GM19025 (cell line): ENCODE results near the gene IL4R.

ENCODE experiments used
- ATAC-seq: cut with Tn5 transposase; IDR thresholded peaks from one replicate; pipeline ENCODE4 v1.9.1; 2021; ENCODE audit warnings: mild to moderate bottlenecking, low read depth, moderate library complexity; ENCODE audit not compliant: unreplicated experiment

Gene IL4R

DNA sequence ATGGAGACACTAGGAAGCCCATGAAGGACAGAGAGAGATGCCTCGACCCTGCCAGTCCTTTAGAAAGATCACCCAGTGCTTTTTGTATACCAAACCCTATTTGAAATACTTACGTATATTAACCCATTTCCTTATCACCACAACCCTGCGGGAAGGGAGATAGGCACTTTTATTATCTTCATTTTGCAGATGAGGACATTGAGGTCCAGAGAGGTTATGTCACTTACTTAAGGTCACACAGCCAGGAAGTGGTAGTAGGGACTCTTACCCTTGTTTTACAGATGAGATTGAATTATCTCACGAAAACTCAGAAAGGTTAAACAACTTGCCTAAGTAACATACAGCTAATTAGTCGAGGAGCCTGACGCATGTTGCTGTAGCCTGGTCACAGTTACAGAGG lies 38.2 kb downstream of the IL4R start:
- ATAC-seq = no peak

DNA sequence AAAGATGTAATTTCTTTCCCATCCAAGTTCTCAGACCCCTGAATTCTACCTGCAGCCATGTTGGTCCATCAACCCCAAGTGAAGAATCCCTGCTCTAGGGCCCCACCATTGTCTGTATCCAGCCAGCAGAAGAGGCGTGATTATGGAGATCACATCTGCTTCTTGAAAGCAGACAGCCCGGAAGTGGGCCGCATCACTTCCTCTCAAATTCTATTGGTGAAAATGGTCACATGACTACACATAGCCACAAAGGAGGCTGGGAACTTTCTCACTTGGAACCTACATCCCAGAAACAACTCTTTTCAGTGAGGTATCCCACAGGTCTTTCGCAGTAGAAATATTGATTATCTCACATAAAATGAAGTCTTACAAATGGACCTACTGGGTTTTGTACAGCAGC lies 40.1 kb downstream of the IL4R start:
- ATAC-seq = no peak

DNA sequence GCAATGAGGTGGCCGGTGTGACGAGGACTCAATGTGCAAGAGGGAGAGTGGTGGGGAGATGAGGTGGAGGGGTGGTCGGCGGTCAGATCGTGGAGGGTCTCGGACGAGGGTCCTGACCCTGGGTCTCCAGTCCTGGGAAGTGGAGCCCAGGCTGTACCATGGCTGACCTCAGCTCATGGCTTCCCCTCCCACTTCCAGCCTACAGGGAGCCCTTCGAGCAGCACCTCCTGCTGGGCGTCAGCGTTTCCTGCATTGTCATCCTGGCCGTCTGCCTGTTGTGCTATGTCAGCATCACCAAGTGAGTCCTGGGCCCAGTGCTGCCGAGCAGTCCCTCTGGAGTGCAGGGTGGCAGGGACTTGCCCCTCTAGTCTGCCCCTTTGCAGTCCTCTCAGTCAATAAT lies 41.8 kb downstream of the IL4R start:
- ATAC-seq = no peak

DNA sequence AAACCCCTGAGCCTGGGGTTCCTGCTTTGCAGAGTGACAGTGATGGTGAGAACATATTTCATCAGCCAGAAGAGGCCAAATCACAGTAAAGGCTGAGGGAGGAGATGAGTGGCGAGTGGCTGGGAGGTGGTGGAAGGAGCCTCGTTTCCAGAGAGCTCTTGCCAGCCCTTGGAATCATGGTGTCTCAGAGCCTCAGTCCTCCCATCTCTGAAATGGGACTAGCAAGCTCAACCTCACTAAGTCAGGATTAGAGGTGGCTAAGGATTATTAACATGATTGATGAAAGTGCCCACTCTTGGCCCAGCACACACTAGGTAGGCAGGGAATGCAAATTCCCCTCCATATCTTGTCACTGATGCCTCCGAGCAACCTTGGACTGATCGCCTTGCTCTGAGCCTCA lies 43.0 kb downstream of the IL4R start:
- no peak for ATAC-seq

DNA sequence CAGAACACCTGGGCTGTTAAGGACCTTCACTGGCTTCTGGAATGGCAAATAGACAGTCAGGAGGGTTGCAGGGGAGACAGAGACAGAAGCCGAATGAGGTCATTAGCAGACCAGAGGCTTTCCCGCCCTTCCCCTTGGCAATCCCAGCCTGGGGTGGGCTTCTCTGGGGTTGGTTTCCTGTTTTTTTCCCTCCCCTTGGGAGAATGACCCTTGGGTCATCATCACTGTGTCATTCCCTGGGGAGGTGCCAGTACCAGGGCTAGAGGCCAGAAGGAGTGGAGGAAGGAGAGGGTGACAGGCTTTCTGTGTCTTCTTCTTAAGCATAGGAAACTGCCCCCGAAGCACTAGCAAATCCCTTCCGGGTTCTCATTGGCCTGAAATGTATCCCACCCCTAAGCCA lies 45.3 kb downstream of the IL4R start:
- no peak for ATAC-seq

DNA sequence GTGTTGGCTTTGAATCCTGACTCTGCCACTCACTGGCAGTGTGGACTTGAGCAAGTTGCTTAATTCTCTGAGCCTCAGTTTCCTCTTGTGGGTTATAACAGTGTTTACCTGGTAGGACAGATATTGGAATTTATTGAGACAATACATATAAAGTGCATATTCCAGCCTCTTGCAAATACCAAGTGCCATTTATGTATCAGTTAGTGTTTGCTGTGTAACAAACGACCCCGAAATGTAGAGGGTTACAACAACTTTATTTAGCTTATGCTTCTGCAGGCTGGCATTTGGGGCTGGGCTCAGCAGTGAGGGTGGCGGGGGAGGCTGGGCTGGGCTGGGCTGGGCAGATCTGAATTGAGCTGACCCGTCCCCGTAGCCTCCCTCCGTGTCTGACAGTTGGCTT lies 45.8 kb downstream of the IL4R start:
- no peak for ATAC-seq

DNA sequence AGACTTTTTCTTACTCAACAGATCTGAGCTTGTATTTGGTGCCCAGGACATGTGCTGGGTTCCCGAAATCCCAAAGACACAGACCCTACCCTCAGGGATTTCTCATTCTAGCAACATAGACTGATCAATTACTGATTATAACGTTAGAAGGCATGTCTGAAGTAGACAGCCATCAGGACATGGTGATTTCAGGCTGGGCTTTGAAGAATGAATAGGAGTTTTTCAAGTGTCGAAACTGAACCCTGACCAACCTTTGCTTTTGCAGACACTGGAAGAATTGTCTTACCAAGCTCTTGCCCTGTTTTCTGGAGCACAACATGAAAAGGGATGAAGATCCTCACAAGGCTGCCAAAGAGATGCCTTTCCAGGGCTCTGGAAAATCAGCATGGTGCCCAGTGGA lies 48.2 kb downstream of the IL4R start:
- ATAC-seq = no peak

DNA sequence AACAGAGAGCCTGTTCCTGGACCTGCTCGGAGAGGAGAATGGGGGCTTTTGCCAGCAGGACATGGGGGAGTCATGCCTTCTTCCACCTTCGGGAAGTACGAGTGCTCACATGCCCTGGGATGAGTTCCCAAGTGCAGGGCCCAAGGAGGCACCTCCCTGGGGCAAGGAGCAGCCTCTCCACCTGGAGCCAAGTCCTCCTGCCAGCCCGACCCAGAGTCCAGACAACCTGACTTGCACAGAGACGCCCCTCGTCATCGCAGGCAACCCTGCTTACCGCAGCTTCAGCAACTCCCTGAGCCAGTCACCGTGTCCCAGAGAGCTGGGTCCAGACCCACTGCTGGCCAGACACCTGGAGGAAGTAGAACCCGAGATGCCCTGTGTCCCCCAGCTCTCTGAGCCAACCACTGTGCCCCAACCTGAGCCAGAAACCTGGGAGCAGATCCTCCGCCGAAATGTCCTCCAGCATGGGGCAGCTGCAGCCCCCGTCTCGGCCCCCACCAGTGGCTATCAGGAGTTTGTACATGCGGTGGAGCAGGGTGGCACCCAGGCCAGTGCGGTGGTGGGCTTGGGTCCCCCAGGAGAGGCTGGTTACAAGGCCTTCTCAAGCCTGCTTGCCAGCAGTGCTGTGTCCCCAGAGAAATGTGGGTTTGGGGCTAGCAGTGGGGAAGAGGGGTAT lies 48.9 kb downstream of the IL4R start:
- no peak for ATAC-seq

DNA sequence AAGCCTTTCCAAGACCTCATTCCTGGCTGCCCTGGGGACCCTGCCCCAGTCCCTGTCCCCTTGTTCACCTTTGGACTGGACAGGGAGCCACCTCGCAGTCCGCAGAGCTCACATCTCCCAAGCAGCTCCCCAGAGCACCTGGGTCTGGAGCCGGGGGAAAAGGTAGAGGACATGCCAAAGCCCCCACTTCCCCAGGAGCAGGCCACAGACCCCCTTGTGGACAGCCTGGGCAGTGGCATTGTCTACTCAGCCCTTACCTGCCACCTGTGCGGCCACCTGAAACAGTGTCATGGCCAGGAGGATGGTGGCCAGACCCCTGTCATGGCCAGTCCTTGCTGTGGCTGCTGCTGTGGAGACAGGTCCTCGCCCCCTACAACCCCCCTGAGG lies 49.5 kb downstream of the IL4R start:
- no peak for ATAC-seq

DNA sequence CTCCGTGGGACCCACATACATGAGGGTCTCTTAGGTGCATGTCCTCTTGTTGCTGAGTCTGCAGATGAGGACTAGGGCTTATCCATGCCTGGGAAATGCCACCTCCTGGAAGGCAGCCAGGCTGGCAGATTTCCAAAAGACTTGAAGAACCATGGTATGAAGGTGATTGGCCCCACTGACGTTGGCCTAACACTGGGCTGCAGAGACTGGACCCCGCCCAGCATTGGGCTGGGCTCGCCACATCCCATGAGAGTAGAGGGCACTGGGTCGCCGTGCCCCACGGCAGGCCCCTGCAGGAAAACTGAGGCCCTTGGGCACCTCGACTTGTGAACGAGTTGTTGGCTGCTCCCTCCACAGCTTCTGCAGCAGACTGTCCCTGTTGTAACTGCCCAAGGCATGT lies 50.0 kb downstream of the IL4R start:
- no peak for ATAC-seq

DNA sequence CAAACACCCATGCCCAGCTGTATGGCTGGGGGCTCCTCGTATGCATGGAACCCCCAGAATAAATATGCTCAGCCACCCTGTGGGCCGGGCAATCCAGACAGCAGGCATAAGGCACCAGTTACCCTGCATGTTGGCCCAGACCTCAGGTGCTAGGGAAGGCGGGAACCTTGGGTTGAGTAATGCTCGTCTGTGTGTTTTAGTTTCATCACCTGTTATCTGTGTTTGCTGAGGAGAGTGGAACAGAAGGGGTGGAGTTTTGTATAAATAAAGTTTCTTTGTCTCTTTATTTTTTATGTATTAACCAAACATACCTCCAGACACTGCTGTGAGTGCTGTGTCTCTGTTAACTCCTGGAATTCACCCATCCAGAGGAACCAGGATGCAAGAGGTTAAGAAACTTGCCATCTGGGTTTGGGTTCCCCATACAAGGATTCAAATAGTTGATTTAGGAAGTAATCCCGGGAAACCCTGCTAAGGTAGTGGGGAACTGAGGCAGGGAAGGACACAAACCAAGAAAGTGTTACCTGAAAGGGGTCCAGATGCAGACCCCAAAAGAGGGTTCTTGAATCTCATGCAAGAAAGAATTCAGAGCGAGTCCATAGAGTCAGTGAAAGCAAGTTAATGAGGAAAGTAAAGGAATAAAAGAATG lies 50.8 kb downstream of the IL4R start:
- no peak for ATAC-seq

DNA sequence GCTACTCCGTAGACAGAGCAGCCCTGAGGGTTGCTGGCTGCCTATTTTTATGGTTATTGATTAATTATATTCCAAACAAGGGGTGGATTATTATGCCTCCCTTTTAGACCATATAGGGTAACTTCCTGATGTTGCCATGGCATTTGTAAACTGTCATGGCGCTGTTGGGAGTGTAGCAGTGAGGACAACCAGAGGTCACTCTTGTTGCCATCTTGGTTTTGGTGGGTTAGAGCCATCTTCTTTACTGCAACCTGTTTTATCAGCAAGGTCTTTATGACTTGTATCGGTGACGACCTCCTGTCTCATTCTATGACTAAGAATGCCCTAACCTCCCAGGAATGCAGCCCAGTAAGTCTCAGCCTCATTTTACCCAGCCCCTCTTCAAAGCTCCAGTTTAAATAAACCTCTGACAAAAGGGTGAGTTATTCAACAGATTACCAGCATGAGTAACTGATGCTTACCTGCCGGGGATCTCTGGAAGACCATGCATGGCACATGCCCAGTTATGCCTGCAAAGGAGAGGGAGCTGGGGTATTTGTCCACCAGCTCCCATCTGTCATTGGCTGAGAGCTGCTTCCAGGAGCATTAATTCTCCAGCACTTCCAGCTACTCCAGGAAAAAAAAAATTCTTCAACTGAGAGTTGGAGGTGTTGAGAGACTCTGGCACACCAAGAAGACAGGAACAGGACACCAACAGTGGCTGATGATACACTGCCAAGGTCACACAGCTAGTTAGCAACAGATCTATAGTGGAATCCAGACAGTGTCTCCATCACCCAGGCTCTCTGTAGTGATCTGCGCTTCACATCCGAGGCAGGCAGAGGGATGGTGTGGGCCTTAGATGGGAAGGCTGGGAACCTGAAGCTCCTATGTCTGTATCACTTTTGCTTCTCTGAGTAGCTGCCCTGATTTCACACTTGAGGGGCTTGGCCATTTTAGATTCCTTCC lies 51.6 kb downstream of the IL4R start:
- no peak for ATAC-seq

DNA sequence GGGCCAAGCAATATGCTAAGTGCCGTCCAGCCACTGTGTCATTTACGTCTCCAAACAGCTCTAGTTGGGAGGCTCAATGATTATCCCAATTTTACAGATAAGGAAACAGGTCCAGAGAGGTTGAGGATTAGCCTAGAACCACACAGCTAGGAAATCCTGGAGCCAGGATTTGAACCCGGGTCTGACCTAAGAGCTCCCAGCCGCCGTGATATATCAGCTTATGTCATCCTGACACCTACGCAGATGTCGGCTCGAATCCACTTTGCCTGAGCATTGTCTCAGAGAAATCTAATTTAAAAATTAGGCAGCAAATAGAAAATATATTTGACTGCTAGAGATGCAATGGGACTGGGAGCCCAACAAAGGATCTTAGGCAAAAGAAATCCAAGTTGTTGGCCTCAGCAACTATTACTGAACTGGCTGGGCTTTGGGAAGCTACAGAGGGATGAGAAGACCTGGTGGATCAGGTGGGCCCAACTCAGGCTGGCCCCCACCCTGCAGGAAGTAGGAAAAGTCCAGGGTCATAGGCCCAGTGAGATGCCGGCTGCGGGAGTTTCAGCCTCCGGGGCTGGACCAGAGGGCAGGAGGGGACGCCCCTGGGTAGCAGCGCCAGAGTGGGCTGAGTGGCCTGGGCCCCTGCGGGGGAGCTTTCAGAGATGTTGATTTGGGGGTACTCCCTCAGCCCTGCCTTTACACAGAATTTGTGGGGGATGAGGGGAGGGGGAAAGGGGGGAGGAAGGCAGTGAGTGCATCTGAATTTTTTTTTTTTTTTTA lies 53.1 kb downstream of the IL4R start:
- ATAC-seq = no peak

DNA sequence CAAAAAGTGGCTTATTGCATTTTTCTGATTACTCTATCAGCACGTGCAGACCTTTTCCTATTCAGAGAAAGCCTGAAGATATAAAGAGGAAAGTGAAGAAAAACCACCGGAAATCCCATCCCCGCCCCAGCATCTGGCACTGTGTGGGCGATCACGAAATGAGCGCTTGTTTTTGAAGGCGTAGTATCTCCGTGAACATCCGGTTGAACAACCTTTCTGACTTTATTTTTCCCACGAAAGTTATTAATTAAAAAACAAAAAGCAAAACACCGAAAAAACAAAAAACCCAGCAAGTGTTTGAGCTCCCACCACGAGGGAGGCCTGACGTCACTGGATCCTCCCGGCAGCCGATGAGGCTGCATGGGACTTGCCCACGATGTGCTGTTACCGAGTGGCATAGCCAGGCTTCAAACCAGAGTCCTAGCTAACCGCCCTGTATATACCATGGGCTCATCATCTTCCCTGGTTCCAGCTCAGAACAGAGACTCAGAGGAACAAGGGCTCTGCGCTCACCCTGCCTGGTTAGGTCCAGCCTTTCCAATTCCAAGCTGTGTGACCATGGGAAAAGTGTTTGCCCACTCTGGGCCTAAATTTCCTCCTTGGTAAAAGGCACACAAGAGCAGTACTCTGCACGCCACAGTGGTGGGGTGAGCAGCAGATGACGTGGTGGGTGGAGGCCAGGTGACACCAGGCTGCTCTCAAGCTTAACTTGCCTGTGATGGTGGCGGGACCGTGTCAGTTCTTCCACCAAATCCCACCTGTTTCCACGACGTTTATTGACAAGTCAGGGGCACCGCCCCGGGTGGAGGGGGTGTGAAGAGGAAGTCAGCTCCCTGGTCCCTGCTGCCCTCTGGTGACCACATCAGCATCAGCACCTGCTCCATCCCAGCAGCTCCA lies 53.9 kb downstream of the IL4R start:
- ATAC-seq = peak; percentile 83

DNA sequence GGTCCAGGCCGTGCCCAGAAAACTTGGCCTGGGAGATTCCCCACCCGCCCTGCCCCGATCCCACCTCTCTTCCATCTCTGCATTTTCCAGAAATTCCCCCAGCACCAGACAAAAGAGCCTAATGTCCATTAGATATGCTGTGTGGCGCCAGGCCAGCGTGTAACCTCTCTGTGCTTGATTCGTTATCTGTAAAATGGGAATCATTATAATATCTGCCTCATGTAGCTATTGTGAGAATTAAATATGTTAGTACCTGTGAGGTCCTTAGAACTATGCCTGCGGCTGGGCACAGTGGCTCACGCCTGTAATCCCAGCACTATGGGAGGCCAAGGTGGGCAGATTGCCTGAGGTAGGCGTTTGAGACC lies 54.6 kb downstream of the IL4R start:
- no peak for ATAC-seq

DNA sequence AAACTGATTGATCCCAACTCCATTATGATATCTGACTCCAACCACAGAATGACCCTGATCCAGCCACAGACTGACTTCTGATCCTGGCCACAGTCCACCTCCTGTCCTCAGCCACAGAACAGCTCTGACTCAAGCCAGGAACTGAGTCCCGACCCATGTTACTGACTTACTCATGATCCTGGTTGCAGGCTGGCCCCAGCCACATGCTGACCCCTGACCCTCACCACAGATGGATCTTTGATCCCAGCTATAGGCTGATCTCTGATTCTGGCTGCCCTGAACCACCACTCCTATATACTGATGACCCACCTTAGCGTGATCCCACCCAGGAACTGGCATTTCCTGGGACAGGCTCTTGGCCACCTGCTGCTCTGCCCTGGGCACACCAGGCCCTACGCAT lies 56.0 kb downstream of the IL4R start:
- no peak for ATAC-seq

DNA sequence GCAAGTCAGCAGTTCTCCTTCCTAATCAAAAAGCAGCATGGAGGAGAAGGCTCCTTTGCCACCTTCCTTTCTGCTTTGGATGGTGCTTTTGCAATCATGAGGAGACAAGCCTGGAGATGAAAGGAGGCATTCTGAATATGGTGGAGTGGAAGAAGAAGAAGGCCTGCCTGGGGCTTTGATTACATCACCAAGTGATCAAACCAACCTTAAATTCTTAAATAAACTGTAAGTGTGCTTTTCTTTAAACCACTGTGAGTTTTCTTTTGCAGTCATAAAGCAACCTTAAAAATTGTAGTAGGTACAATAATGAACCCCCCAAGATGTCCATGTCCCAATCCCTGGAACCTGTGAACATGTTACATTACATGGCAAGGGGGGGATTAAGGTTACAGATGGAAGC lies 56.5 kb downstream of the IL4R start:
- no peak for ATAC-seq

DNA sequence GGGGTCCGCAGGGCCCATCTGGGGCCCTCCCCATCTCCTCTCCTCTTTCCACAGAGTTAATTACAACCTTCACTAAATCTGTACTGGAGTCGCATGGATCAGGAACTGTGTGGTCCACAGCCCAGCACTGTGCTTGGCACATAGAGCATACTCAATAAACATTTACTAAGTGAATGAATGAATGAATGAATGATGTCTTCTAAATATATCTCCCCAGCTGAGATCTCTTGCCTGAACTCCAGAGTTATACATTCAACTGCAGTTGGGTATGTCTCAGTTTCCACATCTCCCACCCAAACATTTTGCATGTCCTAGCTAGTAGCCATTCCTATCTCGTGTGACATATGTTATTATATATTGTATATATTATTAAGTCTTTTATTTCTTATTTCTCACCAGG lies 59.5 kb downstream of the IL4R start:
- no peak for ATAC-seq

DNA sequence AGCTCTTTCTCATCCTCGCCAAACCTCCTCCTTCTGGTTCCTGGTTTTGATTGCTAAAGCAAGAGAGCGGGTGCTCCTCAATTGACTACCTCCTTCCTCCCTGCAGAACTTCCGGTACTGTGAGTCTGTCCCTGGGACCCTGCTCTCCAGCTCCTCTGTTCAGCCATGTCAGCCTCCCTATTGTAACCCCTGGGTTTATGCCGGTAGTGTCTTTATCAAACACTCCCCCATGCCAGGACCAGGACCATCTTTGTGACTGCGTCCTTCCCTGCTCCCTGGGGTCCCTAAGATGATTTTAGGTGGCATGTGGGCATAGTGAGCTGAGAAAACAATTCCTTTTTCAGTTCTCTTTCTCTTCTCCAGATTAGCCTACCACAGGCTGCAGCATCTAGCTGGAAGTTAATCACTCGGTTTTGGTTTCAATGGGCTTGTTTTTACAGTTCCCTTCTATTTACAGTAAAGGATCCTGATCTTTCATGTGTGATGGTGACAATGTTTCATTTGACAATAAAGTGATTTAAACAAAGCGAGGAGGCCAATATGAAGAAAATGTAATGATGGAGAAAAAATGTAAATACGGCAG lies 60.5 kb downstream of the IL4R start:
- peak; percentile 30 for ATAC-seq
